GM18526 (cell line): ENCODE results near the gene ROS1.

Source experiments
- POLR2A ChIP-seq: IDR thresholded peaks from 3 replicates; pipeline ENCODE4 v1.6.1; 2011; ENCODE audit not compliant: insufficient read length; ENCODE audit errors: extremely low read depth

ROS1 gene

GRCh38 chr6:117399126-117399525 is 26.6 kb downstream of the ROS1 start:
- TF ChIP-seq POLR2A, result no peak

DNA sequence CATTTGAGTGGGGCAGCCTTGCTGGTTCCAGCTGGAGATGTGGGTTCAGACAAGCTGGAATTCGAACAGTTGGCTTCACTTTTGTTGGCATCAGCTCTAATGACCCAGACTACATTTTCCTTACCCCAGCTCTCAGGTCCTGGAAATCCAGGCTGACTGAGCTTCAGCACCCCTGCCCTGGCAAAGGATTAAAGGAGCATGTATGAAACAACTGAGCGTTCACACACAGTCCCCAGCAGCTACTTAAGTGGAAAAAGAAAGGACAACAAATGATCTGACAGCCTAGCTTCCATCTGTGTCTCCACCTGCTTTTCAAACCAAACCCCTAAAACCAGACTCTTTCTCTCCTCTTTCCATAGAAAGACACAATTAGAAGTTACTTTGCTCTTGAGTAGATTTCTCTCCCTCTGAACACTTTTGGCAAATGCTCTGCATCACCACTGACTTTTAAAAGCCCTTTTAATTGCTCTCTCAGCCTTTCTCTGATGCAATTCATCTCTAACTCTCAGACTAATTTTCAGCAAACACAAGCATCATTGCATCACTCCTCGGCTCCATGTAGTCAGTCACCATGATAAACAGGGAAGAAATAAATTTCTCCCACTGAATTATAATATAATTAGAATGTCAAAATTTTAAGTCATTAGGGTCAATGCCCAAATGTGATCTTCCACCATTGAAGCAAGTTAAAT is 28.1 kb downstream of the ROS1 start:
- no peak for TF ChIP-seq POLR2A

DNA sequence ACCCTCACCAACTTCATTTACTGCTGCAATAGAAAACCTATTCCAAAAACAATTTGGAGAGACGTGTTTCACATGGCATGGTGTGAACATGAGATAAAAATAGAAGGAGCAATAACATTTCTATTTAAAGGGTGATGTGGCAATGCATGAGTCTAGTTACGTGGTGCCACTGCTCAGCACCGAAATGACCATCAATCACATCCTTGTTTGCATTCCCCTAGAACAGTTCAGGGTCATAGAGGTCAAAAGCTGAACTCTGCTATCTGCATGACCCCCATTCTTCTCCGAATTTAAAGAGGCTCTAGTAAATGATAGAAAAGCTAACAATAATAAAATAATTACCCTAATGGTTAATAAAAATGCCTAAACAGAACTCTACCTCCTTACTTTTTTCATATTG is 29.5 kb downstream of the ROS1 start:
- no peak for TF ChIP-seq POLR2A

DNA sequence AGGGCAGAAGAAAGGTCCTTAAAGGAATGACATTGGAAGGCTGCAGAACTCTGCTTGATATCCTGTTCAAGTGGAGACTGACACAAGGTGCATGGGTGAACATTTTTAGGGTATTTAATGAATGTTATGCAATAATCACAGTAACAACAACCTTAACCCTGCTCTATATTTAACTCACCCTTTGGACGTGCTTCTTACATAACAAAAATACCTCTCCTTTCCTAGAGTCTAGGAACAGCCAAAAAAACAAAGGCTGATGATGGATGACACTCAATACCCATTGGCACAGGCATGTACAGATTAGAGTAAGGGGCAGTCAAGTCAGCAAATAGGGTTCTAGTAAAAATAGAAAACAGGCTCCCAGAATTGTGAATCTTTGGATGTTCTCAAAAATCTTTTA is 30.6 kb downstream of the ROS1 start:
- no peak for TF ChIP-seq POLR2A

DNA sequence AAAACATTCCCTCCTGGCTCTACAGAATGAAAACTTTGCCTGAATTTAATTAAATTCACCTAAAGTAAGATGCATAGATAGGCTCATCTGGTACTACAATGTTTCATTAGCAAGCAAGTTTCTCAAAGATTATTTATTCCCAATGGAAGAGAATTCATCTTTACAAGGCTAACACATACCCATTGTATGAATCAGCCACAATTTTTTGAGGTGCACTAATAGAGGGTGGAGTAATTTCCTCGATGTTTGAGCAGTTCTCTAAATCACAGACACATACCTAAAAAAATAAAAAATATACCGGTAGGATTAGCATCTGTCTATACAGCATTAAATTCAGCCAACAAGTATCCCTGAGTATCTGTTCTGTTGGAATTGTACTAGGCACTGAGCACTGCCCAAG is 32.7 kb downstream of the ROS1 start:
- no peak for TF ChIP-seq POLR2A

- no peak for TF ChIP-seq POLR2A
These were observed 33.7 kb downstream of the ROS1 start for GRCh38 chr6:117391874-117392583.

- TF ChIP-seq POLR2A, result no peak
These were observed 36.3 kb downstream of the ROS1 start for GRCh38 chr6:117389227-117390057.

- no peak for TF ChIP-seq POLR2A
These were observed 38.2 kb downstream of the ROS1 start for GRCh38 chr6:117387454-117387974.

DNA sequence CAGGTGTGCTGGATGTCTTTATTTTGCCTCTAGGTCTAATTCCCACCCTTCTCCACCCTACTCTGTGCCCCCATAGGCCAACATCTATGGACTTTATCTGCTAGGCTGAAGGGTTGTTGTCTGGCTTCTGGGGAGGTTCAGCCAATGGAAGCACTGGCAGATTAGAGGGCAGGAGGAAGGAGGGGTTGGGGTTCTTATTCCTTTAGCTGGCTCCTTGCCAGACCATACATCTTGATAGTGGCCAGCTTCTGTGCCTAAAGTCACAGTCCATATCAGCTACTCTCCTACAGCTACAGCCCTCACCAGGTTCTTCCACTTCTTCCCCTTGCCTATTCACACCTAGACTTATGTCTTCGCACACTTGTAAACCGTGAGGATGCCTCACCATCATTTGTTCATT is 41.1 kb downstream of the ROS1 start:
- no peak for TF ChIP-seq POLR2A

DNA sequence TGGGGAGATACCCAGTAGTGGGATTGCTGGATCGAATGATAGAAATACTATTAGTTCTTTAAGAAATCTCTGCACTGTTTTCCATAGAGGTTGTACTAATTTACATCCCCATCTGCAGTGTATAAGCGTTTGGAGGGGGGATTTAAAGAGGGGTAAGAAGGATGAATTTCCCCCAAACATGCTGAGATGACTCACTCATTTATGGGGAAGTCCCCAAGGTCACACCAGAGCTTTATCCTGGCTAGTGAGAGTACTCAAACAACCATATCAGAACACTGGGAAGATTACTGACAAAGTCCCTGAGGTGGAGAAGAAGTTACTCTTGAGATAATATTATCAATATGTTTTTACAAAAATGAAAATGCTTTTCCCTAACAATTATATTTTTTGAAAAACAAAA is 44.0 kb downstream of the ROS1 start:
- no peak for TF ChIP-seq POLR2A

GRCh38 chr6:117380298-117380697 is 45.4 kb downstream of the ROS1 start:
- TF ChIP-seq POLR2A, result no peak

GRCh38 chr6:117375446-117375845 is 50.3 kb downstream of the ROS1 start:
- TF ChIP-seq POLR2A, result no peak

- no peak for TF ChIP-seq POLR2A
These were observed 52.4 kb downstream of the ROS1 start for GRCh38 chr6:117373211-117373813.

GRCh38 chr6:117371492-117371891 is 54.2 kb downstream of the ROS1 start:
- no peak for TF ChIP-seq POLR2A

DNA sequence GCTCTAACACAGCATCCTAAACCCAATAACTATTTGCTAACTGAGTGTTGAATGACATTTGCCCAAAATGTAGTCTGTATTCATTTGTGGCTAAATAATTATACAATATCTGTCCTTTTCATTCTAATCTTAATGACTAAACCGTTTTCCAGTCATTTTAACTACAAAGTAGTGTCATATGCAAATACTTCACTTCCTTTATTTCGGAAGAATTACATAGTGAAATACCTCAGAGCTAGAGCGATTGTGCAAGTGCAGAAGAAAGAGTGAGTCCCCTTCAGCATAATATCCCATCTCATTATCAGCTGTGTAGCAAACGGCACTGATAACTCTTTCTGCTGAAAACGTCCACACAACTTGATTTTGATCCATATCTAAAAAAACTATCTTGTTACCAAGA is 66.2 kb downstream of the ROS1 start:
- no peak for TF ChIP-seq POLR2A
